HepG2 (cell line): ENCODE data around the gene SS18L1. TPM values are rescaled to one million over a fixed set of nuclear protein-coding genes. Genes with fewer than 3 reads are reported as not detected.

ENCODE experiments used
- GPBP1L1 ChIP-seq: sonication (generic); formaldehyde crosslinking; IDR thresholded peaks from 2 replicates; pipeline ENCODE4 v1.5.0; 2020; ENCODE audit warnings: mild to moderate bottlenecking, missing genetic modification reagents
- HOXA3 ChIP-seq: sonication (generic); formaldehyde crosslinking; IDR thresholded peaks from 2 replicates; pipeline ENCODE4 v1.5.0; 2020; ENCODE audit warnings: missing genetic modification reagents
- IKZF4 ChIP-seq: sonication (generic); formaldehyde crosslinking; IDR thresholded peaks from 2 replicates; pipeline ENCODE4 v1.5.1; 2020; ENCODE audit warnings: borderline replicate concordance, mild to moderate bottlenecking, low read depth, missing genetic modification reagents; ENCODE audit errors: not compliant biosample characterization
- KDM1A ChIP-seq: IDR thresholded peaks from 2 replicates; pipeline ENCODE4 v1.6.1; 2016; ENCODE audit warnings: missing compliant biosample characterization
- NCOA1 ChIP-seq: sonication (generic); formaldehyde crosslinking; IDR thresholded peaks from 2 replicates; pipeline ENCODE4 v1.9.0; 2021; ENCODE audit warnings: missing genetic modification reagents
- NR2C2 ChIP-seq: sonication (generic); formaldehyde crosslinking; IDR thresholded peaks from 2 replicates; pipeline ENCODE4 v1.4.0; 2020; ENCODE audit warnings: missing genetic modification reagents, mild to moderate bottlenecking, moderate library complexity, borderline replicate concordance
- POLR2G ChIP-seq: fragments of 200-400 bp; formaldehyde crosslinking; IDR thresholded peaks from 2 replicates; pipeline ENCODE4 v1.6.1; 2018; ENCODE audit warnings: mild to moderate bottlenecking, low read depth, low read length, moderate library complexity
- SALL1 ChIP-seq: sonication (generic); formaldehyde crosslinking; IDR thresholded peaks from 2 replicates; pipeline ENCODE4 v1.8.0; 2022; ENCODE audit warnings: mild to moderate bottlenecking, missing genetic modification reagents
- SNAPC2 ChIP-seq: sonication (generic); formaldehyde crosslinking; IDR thresholded peaks from 2 replicates; pipeline ENCODE4 v1.8.1; 2022; ENCODE audit warnings: mild to moderate bottlenecking, missing genetic modification reagents
- SYNCRIP ChIP-seq: fragments of 200-400 bp; formaldehyde crosslinking; IDR thresholded peaks from 2 replicates; pipeline ENCODE4 v1.6.1; 2018; ENCODE audit warnings: mild to moderate bottlenecking, low read depth, low read length; ENCODE audit not compliant: insufficient read depth
- TEF ChIP-seq: sonication (generic); formaldehyde crosslinking; IDR thresholded peaks from 2 replicates; pipeline ENCODE4 v1.5.0; 2020; ENCODE audit warnings: missing genetic modification reagents
- ZNF256 ChIP-seq: sonication (generic); formaldehyde crosslinking; conservative IDR thresholded peaks from 2 replicates; pipeline ENCODE4 v1.4.0; 2020; ENCODE audit warnings: missing genetic modification reagents
- ZNF335 ChIP-seq: sonication (generic); formaldehyde crosslinking; IDR thresholded peaks from 2 replicates; pipeline ENCODE4 v1.4.0; 2020; ENCODE audit warnings: missing genetic modification reagents
- polyA plus RNA-seq, 8 experiments: library from polyadenylated mRNA; depleted of rRNA in 3 of 8; stranded (reverse) in 7 of 8; unstranded in 1 of 8; fragments of >200 nt; fragmentation: Illumina TruSeq in 4 of 8; extraction: Trizol in 4 of 8; gene quantifications; 2 replicates each; pipeline versions ENCODE4 v1.2.1 to v1.2.3, GENCODE V29; 2011 to 2016; ENCODE audit warnings: low read depth in 4 of 8, missing spikeins in 1 of 8, mixed read lengths in 1 of 8; ENCODE audit not compliant: insufficient read depth in 1 of 8
- total RNA-seq, 5 experiments: library from RNA; depleted of rRNA; stranded (reverse); fragments of >200 nt; fragmentation: Illumina TruSeq; extraction: Trizol; gene quantifications; 2 replicates each; pipeline ENCODE4 v1.2.3, GENCODE V29; 2016; ENCODE audit warnings: low read depth in 1 of 5
- TF ChIP-seq, protein P1 (sequence below): fragments of 450-650 bp; IDR thresholded peaks from 2 replicates; pipeline ENCODE4 v1.6.1; 2017; ENCODE audit warnings: mild to moderate bottlenecking
- TF ChIP-seq, protein P2 (sequence below): sonication (generic); formaldehyde crosslinking; IDR thresholded peaks from 2 replicates; pipeline ENCODE4 v1.4.0; 2020; ENCODE audit warnings: missing genetic modification reagents
- TF ChIP-seq, protein P3 (sequence below): sonication (generic); formaldehyde crosslinking; IDR thresholded peaks from 2 replicates; pipeline ENCODE4 v1.4.0; 2020; ENCODE audit warnings: missing genetic modification reagents, borderline replicate concordance

The SS18L1 gene
- total and polyA plus RNA-seq, 2 of the 13 experiments (the other 11 are each of a cell fraction or from before 2014, with no cell fraction given): 17.8 to 27.6 TPM

GRCh38 chr20:62120990-62121775 lies 22.4 kb upstream of the SS18L1 start (continued):
- TF ChIP-seq SNAPC2 (CRISPR knock-in tag) (no peak), POLR2G (peak; percentile 77), ZNF256 (no peak), TEF (no peak), SALL1 (peak; percentile 76; the same call in 1 of the 2 replicates), NCOA1 (CRISPR knock-in tag) (no peak), IKZF4 (no peak), KDM1A (CRISPR knock-in tag) (no peak), GPBP1L1 (CRISPR knock-in tag) (no peak), HOXA3 (CRISPR knock-in tag) (no peak), SYNCRIP (no peak), ZNF335 (CRISPR knock-in tag) (no peak), NR2C2 (CRISPR knock-in tag) (no peak)
- TF ChIP-seq, protein P1, sequence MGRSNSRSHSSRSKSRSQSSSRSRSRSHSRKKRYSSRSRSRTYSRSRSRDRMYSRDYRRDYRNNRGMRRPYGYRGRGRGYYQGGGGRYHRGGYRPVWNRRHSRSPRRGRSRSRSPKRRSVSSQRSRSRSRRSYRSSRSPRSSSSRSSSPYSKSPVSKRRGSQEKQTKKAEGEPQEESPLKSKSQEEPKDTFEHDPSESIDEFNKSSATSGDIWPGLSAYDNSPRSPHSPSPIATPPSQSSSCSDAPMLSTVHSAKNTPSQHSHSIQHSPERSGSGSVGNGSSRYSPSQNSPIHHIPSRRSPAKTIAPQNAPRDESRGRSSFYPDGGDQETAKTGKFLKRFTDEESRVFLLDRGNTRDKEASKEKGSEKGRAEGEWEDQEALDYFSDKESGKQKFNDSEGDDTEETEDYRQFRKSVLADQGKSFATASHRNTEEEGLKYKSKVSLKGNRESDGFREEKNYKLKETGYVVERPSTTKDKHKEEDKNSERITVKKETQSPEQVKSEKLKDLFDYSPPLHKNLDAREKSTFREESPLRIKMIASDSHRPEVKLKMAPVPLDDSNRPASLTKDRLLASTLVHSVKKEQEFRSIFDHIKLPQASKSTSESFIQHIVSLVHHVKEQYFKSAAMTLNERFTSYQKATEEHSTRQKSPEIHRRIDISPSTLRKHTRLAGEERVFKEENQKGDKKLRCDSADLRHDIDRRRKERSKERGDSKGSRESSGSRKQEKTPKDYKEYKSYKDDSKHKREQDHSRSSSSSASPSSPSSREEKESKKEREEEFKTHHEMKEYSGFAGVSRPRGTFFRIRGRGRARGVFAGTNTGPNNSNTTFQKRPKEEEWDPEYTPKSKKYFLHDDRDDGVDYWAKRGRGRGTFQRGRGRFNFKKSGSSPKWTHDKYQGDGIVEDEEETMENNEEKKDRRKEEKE: no peak
- TF ChIP-seq, protein P2, sequence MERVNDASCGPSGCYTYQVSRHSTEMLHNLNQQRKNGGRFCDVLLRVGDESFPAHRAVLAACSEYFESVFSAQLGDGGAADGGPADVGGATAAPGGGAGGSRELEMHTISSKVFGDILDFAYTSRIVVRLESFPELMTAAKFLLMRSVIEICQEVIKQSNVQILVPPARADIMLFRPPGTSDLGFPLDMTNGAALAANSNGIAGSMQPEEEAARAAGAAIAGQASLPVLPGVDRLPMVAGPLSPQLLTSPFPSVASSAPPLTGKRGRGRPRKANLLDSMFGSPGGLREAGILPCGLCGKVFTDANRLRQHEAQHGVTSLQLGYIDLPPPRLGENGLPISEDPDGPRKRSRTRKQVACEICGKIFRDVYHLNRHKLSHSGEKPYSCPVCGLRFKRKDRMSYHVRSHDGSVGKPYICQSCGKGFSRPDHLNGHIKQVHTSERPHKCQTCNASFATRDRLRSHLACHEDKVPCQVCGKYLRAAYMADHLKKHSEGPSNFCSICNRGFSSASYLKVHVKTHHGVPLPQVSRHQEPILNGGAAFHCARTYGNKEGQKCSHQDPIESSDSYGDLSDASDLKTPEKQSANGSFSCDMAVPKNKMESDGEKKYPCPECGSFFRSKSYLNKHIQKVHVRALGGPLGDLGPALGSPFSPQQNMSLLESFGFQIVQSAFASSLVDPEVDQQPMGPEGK (CRISPR knock-in tag): no peak
- TF ChIP-seq, protein P3, sequence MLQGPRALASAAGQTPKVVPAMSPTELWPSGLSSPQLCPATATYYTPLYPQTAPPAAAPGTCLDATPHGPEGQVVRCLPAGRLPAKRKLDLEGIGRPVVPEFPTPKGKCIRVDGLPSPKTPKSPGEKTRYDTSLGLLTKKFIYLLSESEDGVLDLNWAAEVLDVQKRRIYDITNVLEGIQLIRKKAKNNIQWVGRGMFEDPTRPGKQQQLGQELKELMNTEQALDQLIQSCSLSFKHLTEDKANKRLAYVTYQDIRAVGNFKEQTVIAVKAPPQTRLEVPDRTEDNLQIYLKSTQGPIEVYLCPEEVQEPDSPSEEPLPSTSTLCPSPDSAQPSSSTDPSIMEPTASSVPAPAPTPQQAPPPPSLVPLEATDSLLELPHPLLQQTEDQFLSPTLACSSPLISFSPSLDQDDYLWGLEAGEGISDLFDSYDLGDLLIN: no peak
